GM21825 (cell line): ENCODE measurements around the gene SMURF1.

Experiments
- ATAC-seq: cut with Tn5 transposase; IDR thresholded peaks from one replicate; pipeline ENCODE4 v1.9.1; 2021; ENCODE audit warnings: mild to moderate bottlenecking, moderate library complexity; ENCODE audit not compliant: unreplicated experiment

SMURF1 gene

GRCh38 chr7:99031496-99031895, 112.4 kb downstream of the SMURF1 start:
- no peak for ATAC-seq

- ATAC-seq, result no peak
Observed at GRCh38 chr7:99030951-99031350, 113.0 kb downstream of the SMURF1 start.

- no peak for ATAC-seq
Observed at GRCh38 chr7:99030457-99030856, 113.5 kb downstream of the SMURF1 start.

GRCh38 chr7:99029466-99030435, 114.2 kb downstream of the SMURF1 start:
- ATAC-seq, result no peak

- ATAC-seq, result no peak
Observed at GRCh38 chr7:99028261-99028973, 115.5 kb downstream of the SMURF1 start.

- no peak for ATAC-seq
Observed at GRCh38 chr7:99027841-99028240, 116.1 kb downstream of the SMURF1 start.

- ATAC-seq, result no peak
Observed at GRCh38 chr7:99027241-99027640, 116.7 kb downstream of the SMURF1 start.

- ATAC-seq, result no peak
Observed at GRCh38 chr7:99024066-99024465, 119.8 kb downstream of the SMURF1 start.

GRCh38 chr7:99021941-99022560, 121.9 kb downstream of the SMURF1 start:
- no peak for ATAC-seq

GRCh38 chr7:99020413-99020715, 123.5 kb downstream of the SMURF1 start:
- no peak for ATAC-seq

- no peak for ATAC-seq
Observed at GRCh38 chr7:99019523-99020412, 124.1 kb downstream of the SMURF1 start.

- ATAC-seq, result no peak
Observed at GRCh38 chr7:99016196-99016595, 127.7 kb downstream of the SMURF1 start.

GRCh38 chr7:99014113-99014985, 129.6 kb downstream of the SMURF1 start:
- ATAC-seq, result no peak

GRCh38 chr7:99013266-99014112, 130.4 kb downstream of the SMURF1 start:
- no peak for ATAC-seq

GRCh38 chr7:99012722-99013121, 131.2 kb downstream of the SMURF1 start:
- no peak for ATAC-seq

- no peak for ATAC-seq
Observed at GRCh38 chr7:99011706-99012404, 132.1 kb downstream of the SMURF1 start.

- ATAC-seq, result no peak
Observed at GRCh38 chr7:99011341-99011705, 132.6 kb downstream of the SMURF1 start.

GRCh38 chr7:99010281-99010680, 133.6 kb downstream of the SMURF1 start:
- no peak for ATAC-seq
